NCI-H1105 (cell line): ENCODE data around the gene LRR1.
"Not testable (repeated sequence)": the region's sequence is repeated elsewhere in the genome, so short reads cannot be mapped to it uniquely, and the experiment has no call there.

ENCODE experiments used
- DNase-seq: peaks from one replicate; lab custom pipeline; 2025; lab: John Stamatoyannopoulos, UW

LRR1 gene, protein sequence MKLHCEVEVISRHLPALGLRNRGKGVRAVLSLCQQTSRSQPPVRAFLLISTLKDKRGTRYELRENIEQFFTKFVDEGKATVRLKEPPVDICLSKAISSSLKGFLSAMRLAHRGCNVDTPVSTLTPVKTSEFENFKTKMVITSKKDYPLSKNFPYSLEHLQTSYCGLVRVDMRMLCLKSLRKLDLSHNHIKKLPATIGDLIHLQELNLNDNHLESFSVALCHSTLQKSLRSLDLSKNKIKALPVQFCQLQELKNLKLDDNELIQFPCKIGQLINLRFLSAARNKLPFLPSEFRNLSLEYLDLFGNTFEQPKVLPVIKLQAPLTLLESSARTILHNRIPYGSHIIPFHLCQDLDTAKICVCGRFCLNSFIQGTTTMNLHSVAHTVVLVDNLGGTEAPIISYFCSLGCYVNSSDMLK

DNA sequence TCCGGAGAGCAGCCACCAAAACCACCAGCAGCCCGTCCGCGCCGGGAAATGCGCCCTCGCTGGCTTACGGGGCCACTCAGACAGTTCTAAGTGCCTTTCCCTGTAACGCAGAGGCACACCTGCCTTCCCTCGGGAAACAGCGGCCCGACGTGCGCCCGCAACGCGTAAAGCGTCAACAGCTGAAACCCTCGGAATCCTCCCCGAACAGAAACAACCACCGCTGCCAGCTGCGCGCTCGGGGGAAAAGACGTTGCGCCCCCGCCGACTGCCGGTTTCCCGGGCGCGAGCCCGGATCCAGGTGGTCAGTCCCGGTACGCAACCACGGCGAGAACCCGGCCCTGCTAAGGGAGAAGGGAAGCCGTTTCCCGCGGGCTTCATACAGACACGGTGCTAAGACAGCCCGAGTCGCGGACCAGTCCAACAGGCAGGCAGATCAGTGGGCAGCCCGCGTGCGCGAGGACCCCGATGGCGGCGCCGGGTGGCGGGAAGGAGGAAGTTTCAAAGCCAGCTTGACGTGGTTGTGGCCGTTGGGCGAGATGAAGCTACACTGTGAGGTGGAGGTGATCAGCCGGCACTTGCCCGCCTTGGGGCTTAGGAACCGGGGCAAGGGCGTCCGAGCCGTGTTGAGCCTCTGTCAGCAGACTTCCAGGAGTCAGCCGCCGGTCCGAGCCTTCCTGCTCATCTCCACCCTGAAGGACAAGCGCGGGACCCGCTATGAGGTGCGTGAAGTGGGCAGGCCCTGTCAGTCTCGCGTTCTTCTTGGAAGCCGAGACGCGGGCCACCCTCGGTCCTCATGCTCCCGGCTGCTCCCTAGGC lies at the start of gene LRR1:
TSS of gene LRR1 (plus strand) at position 456 of the 816 bp plus-strand sequence. CDS start at position 537, 81 bp downstream.
- peak; percentile 83 for DNase-seq

- no peak for DNase-seq
Observed at GRCh38 chr14:49549446-49549845, 49.3 kb upstream of the LRR1 start.

DNA sequence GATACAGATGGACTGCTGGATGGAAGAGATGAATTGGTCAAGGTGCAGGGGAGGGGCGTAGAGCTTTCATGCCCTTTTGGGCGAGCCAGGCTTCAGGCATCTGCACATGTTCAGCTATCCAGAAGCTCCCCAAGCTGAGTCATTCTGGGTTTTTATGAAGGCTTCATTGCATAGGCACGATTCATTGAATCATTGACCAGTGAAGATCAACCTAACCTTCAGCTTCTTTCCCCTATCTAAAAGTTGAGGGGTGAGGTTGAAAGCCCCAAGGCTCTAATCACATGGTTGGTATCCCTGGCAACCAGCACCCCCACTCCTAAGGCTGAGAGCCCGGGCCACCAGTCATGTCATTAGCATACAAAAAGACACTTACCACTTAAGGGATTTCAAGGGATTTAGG lies 48.9 kb upstream of the LRR1 start:
- no peak for DNase-seq

GRCh38 chr14:49550286-49551184 lies 48.2 kb upstream of the LRR1 start:
- DNase-seq, result no peak

DNA sequence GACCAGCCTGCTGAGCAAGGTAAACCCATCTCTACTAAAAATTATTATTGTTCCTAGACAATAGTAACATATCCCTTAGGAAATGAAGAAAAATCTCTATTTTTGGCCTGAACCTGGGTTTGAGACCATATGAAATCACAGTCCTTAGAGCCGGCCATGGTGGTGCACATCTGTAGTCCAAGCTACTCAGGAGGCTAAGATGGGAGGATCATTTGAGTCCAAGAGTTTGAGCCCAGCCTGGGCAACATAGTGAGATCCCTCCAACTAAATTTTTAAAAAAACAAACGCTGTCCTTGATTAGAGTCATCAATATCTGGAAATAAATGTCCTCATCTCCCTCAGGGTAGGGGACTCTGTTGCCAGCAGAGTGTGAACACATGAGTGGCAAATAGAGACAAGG lies 47.2 kb upstream of the LRR1 start:
- no peak for DNase-seq

GRCh38 chr14:49553106-49553505 lies 45.6 kb upstream of the LRR1 start:
- no peak for DNase-seq

DNA sequence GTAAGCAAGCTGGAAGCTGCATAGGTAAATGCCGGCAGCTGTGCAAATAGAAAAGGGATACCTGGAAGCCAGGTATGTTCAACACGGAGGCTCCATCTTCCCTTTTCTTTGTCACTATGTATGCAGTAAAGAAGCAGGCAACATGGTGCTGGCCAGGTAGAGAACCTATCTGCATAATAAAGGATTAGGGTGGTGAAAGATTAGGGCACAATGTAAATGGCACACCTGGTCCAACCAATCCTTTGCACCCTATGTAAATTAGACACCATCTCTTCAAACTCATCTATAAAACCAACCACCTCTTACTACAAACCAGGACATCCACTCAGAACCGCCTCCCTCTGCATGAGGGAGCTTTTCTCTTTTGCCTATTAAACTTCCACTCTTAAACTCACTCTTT lies 44.8 kb upstream of the LRR1 start:
- peak; percentile 40 for DNase-seq

DNA sequence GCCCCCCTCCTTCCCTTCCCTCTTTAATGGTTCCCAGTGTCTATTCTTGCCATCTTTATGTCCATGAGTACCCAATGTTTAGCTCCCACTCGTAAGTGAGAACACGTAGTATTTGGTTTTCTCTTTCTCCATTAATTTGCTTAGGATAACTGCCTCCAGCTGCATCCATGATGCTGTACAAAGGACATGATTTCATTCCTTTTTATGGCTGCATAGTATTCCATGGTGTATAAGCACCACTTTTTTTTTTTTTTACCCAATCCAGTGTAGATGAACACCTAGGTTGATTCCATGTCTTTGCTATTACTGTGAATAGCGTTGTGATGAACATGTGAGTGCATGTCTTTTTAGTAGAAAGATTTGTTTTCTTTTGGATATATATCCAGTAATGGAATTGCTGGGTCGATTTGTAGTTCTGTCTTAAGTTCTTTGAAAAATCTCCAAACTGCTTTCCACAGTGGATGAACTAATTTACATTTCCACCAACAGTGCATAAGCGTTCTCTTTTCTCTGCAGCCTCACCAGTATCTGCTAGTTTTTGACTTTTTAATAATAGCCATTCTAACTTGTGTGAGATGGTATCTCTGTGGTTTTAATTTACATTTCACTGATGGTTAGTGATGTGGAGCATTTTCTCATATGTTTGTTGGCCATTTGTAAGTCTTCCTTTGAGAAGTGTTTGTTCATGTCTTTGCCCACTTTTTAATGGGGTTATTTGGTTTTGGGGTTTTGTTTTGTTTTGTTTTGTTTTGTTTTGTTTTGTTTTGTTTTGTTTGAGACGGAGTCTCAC lies 38.6 kb upstream of the LRR1 start:
- no peak for DNase-seq

DNA sequence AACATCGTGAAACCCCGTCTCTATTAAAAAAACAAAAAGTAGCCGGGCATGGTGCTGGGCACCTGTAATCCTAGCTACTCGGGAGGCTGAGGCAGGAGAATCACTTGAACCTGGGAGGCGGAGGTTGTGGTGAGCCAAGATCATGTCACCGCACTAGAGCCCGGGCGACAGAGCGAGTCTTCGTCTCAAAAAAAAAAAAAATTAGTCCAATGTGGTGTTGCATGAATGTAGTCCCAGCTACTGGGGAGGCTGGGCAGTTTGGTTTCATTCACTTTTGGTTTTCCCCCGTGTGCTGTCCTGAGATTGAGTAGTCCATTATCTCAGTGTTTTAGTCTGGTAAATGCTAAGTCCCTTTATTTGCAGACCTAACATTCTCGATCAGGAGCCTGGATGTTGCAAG lies 32.0 kb upstream of the LRR1 start:
- no peak for DNase-seq

DNA sequence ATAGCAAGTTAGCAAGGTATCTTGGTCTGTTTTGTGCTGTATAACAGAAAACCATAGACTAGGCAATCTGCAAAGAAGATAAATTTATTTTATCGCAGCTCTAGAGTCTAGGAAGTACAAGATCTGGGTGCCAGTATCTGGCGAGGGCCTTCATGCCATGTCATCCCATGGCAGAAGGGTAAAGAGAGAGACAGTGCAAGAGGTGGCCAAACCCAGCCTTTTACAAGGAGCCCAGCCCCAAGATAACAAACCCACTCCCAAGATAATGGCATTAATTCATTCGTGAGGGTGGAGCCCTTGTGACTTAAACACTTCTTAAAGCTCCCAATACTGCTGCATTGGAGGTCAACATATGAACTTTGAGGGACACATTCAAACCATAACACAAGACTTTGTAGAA lies 29.5 kb upstream of the LRR1 start:
- DNase-seq, result no peak

GRCh38 chr14:49574038-49574437 lies 24.7 kb upstream of the LRR1 start:
- no peak for DNase-seq

- no peak for DNase-seq
Observed at GRCh38 chr14:49578141-49578540, 20.6 kb upstream of the LRR1 start.

DNA sequence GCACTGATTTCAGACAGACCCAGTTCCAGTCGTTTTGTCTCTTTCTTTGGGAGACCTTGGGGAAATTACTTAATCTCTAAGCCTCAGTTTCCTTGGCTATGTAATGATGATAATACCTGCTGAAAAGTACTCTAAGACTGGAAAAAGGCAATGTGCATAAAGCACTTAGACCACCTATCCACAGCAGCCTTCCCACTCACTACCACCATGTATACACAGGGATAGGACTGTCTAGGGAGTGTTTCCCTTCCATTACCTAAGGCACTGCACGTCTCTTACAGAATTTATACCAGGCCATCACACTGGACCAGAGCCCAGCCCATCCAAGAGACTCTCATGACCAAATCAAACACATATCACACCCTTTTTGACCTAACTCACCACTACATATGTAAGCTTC lies 18.9 kb upstream of the LRR1 start:
- DNase-seq, result no peak

GRCh38 chr14:49581209-49582112 lies 17.3 kb upstream of the LRR1 start:
- DNase-seq, result no peak

- DNase-seq, result no peak
Observed at GRCh38 chr14:49582113-49582977, 16.4 kb upstream of the LRR1 start.

- DNase-seq, result no peak
Observed at GRCh38 chr14:49583629-49584028, 15.1 kb upstream of the LRR1 start.

- no peak for DNase-seq
Observed at GRCh38 chr14:49584058-49584457, 14.7 kb upstream of the LRR1 start.

- DNase-seq, result not testable (repeated sequence)
Observed at GRCh38 chr14:49584981-49585640, 13.6 kb upstream of the LRR1 start.
